Ishikawa (cell line): ENCODE results near the gene KRTAP10-10.

ENCODE experiments used
- EP300 ChIP-seq: IDR thresholded peaks from 2 replicates; pipeline ENCODE4 v1.6.1; 2012; ENCODE audit warnings: borderline replicate concordance
- RAD21 ChIP-seq: IDR thresholded peaks from 2 replicates; pipeline ENCODE4 v1.6.1; 2012; ENCODE audit warnings: low read depth
- REST ChIP-seq: IDR thresholded peaks from 2 replicates; pipeline ENCODE4 v1.6.1; 2012; ENCODE audit warnings: low read depth, mild to moderate bottlenecking

GRCh38 chr21:44630440-44630839 is 6.7 kb upstream of the KRTAP10-10 start:
- no peak for TF ChIP-seq REST
- no peak for TF ChIP-seq RAD21
- TF ChIP-seq EP300: no peak
